GM19238 (cell line): ENCODE results near the gene SENP3.

Experiments used
- DNase-seq: peaks from one replicate; pipeline ENCODE4 v3.0.0; 2011; ENCODE audit warnings: low spot score; ENCODE audit not compliant: insufficient read length

SENP3 gene

DNA sequence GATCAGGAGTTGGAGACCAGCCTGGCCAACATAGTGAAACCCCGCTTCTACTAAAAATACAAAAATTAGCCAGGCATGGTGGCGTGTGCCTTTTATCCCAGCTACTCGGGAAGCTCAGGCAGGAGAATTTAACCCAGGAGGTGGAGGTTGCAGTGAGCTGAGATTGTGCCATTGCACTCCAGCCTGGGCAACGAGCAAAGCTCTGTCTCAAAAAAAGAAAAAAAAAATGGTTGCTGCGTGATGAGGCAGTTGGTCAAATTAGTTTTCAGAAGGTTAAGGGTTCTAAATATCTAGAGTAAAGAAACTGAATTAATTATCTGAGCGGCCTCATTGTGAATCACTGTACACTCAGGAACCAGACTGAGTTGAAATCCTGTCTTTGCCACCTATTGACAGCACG is 14.2 kb downstream of the SENP3 start:
- DNase-seq, result no peak

DNA sequence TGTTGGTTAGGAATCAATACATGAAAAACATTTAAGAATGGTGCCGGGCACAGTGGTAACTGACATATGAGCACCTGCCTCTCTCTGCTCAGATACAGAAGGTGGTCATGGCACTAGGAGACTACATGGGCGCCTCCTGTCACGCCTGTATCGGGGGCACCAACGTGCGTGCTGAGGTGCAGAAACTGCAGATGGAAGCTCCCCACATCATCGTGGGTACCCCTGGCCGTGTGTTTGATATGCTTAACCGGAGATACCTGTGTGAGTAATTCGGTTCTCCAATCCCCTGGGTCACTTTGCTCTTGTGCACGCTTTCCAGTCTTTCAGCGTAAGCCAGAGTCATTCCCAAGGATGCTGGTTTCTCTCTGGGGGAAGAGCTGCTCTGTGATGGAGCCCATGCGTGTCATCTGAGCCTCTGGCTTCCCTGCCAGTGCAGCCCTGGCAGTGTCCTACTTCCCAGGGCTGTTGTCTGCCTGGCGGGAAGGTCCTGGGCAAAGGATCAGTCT is 14.8 kb downstream of the SENP3 start:
- DNase-seq, result no peak

DNA sequence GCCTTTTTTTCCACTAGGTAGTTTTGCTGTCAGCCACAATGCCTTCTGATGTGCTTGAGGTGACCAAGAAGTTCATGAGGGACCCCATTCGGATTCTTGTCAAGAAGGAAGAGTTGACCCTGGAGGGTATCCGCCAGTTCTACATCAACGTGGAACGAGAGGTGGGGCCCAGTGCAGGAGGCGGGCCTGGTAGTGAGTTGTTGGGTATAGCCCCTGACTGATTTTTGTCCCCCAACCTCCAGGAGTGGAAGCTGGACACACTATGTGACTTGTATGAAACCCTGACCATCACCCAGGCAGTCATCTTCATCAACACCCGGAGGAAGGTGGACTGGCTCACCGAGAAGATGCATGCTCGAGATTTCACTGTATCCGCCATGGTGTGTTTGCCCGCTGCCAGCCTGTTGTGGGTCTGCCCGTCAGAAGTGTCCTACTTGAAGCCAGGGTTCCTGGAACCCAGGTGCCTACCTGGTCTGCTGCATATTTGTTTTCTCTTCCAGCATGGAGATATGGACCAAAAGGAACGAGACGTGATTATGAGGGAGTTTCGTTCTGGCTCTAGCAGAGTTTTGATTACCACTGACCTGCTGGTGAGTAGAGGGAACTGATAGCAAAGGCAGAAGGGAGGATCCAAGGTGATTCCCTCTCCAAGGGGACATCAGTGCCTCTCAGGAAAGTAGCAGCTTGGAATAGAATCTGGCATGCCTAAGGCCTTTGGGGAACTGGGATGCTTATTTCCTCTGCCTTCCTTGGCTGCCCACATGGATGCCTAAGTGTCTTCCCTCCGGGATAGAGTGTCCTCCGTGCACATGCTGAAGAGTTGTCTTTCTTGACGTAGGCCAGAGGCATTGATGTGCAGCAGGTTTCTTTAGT is 15.8 kb downstream of the SENP3 start:
- no peak for DNase-seq

DNA sequence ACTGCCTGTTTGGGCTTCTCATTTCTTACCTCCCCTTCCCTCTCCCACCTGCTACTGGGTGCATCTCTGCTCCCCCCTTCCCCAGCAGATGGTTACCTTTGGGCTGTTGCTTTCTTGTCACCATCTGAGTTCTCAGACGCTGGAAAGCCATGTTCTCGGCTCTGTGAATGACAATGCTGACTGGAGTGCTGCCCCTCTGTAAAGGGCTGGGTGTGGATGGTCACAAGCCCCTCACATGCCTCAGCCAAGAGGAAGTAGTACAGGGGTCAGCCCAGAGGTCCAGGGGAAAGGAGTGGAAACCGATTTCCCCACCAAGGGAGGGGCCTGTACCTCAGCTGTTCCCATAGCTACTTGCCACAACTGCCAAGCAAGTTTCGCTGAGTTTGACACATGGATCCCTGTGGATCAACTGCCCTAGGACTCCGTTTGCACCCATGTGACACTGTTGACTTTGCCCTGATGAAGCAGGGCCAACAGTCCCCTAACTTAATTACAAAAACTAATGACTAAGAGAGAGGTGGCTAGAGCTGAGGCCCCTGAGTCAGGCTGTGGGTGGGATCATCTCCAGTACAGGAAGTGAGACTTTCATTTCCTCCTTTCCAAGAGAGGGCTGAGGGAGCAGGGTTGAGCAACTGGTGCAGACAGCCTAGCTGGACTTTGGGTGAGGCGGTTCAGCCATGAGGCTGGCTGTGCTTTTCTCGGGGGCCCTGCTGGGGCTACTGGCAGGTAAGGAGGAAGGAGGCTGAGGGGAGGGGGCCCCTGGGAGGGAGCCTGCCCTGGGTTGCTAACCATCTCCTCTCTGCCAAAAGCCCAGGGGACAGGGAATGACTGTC is 17.5 kb downstream of the SENP3 start, which contains the start of gene CD68:
TSS of gene CD68 (plus strand) at position 638 of the 833 bp plus-strand sequence. CDS start at position 678, 40 bp downstream.
- peak; percentile 66 for DNase-seq

DNA sequence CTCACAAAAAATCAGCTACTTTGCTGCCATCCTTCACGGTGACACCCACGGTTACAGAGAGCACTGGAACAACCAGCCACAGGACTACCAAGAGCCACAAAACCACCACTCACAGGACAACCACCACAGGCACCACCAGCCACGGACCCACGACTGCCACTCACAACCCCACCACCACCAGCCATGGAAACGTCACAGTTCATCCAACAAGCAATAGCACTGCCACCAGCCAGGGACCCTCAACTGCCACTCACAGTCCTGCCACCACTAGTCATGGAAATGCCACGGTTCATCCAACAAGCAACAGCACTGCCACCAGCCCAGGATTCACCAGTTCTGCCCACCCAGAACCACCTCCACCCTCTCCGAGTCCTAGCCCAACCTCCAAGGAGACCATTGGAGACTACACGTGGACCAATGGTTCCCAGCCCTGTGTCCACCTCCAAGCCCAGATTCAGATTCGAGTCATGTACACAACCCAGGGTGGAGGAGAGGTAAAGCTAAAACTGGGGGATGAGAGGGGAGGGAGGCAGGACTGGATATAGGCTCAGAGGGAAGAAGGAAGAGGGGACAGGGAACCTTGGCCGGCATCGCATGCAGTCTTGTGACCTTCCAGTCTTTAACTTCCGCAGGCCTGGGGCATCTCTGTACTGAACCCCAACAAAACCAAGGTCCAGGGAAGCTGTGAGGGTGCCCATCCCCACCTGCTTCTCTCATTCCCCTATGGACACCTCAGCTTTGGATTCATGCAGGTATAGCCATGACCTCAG is 18.3 kb downstream of the SENP3 start:
- DNase-seq, result no peak

DNA sequence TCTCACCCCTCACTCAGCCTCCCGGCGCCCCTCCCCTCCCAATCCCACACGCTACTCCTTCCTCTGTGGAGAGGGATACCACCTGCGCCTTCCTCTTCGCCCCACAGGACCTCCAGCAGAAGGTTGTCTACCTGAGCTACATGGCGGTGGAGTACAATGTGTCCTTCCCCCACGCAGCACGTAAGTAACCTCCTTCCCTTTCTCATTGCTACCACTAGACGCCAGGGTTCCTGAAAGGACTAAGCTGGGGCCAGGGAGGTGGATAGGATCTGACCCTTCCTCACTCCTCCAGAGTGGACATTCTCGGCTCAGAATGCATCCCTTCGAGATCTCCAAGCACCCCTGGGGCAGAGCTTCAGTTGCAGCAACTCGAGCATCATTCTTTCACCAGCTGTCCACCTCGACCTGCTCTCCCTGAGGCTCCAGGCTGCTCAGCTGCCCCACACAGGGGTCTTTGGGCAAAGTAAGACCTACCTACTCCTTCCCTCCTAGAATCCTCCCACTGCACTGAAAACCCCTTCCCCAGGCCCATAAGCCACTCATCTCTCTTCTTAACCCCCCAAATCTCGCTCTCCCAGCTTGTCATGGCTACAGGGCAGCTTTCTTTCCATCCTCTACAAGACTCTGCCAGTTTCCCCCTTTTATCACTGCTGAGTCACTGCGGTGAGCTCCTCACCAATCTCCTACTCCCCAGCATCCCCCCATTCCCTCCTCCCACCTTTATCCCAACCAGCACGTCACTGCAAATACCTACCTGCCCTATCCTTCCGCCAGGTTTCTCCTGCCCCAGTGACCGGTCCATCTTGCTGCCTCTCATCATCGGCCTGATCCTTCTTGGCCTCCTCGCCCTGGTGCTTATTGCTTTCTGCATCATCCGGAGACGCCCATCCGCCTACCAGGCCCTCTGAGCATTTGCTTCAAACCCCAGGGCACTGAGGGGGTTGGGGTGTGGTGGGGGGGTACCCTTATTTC is 19.2 kb downstream of the SENP3 start:
- no peak for DNase-seq

DNA sequence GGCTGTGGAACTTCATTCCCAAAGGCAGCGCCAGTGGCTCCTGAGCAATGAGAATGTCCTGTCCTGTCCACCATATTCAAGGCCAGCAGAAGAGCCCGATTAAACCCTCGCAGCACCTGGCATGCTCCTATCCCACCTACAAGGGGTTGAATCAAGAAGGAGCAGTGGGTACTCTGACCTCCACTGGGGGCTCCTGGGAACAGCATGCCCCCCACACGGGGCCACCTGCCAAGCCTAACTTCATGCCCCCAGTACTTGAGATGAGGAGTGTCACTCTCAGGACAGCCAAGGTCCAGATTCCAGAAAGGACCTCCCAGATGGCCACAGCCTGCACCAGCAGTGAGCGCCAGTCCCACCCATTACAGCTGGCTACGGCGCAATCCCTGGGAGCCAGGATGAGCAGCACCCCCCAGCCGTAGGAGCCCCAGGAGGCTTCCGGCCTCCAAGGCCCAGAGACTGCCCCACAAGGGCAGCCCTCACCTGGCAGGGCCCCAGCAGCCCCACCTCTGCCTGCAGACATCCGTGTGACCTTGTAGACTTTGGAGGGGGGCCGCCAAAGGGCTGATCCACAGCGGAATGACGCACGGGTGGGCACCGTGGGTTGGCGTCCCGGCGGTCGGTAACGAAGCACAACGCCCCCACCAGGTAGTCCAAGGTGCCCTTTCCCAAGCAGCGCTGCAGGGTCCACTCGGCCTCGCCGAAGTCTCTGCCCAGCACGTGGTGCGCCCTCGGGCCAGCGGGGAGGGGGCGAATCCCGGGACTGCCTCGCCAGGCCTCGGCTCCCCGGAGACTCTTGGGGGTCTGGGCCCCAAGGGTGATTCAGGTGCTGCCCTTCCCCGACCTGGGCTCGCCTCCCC is 20.9 kb downstream of the SENP3 start:
- no peak for DNase-seq

DNA sequence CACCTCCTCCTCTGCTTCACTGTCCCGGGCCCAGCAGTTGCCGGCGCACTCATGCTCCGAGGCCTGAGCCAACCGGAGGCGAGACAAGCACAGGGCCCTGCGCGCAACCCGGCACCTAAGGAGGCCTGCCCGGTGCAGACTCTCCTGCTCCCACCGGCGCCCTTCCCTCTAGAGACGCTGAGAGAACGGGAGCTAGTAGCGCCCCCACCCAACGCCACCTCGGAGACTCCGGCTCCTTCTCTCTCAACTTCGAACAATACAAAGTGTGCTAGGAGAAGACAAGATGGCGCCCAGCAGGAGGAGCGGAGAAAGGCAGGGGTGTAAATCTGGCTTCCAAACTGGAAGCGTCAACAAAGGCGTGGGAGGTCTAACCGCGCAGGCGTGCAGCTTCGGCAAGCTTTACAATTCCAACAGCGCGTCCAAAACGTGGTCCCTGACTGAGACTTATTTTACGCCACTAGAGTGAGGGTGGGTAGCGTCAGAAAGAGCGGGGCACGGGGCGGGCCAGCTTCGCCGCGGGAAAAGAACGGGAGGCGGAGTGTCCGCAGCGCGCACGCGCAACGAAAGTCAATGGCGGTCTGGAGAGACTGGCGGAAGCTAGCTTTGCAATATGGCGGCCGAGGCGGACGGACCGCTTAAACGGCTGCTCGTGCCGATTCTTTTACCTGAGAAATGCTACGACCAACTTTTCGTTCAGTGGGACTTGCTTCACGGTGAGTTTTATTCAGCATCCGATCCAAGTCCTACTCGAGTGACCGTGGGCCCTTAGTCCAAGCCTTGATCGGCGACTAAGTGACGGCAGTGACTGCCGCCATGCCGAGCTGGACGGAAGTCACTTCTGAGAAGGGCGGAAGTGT is 21.8 kb downstream of the SENP3 start, which contains the start of gene MPDU1:
TSS of gene MPDU1 (plus strand) at position 600 of the 857 bp plus-strand sequence. CDS start at position 611, 11 bp downstream.
- peak; percentile 85 for DNase-seq

DNA sequence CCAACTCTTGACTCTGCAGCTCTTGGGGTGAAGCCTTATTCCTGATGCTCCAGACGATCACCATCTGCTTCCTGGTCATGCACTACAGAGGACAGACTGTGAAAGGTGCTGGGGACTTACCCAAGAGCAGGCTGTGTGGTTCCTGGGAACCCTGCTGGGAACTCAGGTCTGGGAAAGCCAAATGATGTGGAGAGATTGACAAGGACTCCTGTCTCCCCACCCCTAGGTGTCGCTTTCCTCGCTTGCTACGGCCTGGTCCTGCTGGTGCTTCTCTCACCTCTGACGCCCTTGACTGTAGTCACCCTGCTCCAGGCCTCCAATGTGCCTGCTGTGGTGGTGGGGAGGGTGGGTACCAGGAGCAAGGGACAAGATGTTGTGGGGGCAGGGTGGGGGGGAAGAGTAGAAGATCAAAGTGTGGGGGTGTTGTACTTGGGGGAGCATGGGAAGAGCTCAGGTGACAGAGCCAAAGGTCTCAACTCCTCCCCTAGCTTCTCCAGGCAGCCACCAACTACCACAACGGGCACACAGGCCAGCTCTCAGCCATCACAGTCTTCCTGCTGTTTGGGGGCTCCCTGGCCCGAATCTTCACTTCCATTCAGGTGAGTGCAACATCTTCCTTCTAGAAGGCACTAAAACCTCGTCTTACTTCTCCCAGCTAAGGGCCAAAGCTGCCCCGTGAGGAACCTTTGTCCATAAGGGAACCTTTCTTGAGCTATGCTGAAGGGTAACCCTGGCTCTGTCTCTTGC is 25.1 kb downstream of the SENP3 start:
- no peak for DNase-seq

DNA sequence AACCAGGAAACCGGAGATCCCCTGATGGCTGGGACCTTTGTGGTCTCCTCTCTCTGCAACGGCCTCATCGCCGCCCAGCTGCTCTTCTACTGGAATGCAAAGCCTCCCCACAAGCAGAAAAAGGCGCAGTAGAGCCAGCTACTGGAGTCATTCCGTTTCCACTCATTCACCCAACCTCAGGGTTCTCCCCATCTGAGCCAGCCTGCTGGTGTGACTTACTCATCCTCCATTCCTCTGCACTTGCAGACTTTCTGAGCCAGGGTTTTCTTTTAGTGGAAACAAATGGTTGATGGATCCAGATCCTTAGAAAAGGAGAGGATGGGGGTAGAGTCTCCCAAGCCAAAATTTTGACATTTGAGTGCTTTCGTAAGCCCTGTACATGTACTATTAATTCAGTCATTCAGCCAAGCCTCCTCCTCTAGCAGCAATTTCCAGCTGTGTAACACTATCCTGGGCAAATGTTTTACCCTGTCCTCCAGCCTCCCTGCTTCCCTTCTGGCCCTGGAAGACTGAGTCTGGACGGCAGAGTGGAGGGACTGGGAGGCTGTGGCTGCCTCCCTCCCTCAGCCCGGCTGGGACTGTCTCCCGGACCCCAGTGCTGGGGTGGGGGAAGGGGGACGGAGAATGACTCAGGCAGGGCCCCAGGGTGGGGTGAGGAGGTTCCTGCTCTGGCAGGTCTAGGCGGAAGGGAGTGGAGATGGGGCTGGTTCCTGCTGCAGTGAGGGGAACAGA is 25.9 kb downstream of the SENP3 start:
- DNase-seq, result no peak

DNA sequence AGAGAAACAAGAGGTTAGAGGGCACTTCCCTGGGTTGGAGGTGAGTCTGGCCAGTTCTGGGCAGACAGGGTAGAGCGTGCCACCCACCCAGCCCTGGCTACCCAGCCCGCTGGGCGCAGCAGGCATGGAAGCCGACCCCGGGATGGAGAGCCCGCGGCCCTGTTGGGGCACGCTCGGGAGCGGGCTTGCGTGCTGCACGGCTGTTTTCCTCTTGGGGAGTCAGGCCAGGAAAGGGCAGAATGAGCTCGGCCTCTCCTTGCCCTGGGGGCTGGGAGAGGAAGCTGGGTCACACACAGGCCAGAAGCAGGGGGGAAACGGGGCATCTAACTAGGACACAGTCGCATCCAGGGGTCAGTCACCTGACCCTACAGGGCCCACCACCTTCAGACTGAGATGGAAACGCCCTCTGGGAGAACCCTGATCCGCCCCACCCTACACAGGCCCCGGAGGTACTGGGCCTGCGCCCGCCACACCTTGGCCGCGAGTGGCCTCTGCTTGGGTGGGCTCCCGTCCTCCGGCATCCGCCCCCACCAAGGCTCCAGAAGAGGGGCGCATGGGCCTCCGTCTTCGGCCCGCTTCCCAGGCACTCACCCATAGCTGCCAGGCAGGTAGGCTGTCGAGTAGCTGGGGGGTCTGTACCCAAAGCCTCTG is 27.0 kb downstream of the SENP3 start:
- no peak for DNase-seq

DNA sequence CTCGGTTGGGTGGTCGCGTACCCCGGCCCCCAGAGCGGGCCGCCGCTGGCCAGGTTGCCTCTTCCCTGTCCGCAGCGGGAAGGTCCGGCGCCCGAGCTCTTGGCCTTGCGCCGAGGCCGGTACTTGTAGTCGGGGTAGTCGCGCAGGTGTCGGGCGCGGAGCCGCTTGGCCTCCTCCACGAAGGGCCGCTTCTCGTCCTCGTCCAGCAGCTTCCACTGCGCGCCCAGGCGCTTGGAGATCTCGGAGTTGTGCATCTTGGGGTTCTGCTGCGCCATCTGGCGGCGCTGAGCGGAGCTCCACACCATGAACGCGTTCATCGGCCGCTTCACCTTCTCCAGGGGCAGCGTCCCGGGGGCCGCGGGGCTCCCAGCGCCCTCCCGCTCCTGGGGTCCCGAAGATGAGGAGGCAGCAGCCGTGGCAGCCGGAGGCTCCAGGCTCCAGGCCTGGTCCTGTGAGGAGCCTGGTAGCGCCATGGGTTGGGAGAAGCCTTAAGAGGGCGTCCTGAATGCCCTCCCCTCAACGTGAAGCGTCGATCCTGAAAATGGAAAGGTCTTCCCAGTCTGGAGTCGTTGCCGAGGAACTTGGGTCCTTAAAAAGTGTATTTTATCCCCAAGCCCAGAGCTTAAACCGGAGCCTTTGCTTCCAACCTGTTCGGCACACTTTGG is 27.6 kb downstream of the SENP3 start:
- peak; percentile 72 for DNase-seq

DNA sequence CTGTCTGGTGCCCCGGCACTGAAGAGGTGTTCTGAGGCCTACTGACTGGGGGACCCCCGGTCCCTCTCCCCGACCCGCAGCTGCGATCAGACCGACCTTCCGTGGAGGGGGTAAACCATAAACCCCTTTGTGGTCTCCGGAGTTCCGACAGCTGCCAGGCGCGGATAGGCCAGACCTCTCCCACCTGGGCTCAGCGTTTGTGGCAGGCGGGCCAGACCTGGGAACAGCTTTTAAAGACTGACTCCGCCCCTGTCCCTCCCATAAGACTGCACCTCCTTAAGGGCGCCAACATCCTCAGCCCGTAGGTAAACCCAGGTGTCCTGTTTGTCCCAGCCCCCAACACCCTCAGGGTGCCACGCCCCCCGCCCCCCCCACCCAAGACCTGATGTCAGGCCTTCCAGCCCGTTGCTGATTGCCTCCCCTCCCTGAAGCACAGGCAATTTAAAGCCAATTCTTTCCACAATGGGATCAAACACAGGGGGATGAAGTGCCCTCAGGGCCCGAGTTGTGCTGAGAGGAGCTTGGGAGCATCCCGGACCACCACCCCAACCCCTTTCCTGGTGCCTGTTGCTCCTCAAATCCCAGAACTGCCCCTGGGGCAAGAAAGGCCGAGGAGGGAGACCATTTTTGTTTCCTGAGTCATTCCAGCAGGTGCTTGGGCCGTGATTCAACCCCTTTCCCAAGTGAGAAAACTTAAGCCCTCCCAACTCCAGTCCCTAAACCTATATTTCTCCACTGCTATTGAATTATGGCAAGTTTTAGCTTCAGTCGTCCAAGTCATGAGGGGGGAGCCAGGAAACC is 28.4 kb downstream of the SENP3 start, which contains the start of gene SOX15:
TSS of gene SOX15 (minus strand) at position 204 of the 801 bp plus-strand sequence. CDS start 418 bp downstream, outside the sequence.
- DNase-seq, result no peak

DNA sequence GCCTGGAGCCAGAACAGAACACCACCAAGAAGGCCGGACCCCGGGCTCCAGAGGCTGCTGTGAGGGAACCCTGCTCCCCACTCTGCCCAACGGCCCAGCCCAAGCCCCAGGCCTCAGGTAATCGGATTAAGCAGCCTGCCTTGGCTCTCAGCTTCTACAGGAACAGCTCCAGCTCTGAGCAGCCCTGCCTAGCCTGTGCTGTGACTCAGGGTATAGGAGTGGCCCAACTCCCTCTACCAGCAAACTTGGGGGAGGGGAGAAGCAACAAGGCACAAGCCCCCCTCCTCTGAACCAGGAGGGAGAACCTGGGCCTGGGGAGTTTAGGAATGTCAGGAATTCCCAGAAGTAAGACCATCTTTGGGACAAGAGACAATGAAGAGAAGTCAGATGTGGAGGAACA is 29.0 kb downstream of the SENP3 start:
- DNase-seq, result no peak

DNA sequence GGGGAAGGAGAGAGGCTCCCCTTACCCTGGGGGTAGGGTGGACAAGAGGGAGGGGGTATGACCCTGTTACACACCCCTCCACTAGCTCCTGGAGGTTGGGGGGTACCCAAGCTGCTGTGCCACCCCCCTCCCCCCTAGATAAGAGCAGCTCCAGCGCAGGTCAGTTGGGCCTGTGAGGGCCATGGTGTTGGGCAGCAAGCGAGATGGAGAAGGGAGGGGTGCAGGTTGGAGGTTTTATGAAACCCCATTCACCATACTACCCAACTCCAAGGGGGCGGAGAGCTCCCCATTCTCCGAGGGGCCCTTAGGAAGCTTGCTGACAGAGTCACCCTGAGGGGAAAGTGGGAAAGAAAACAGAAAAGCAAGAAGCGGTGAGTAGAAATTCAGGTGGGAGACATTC is 29.9 kb downstream of the SENP3 start:
- no peak for DNase-seq
